Heart left ventricle (tissue), 16 donors: ENCODE results near the gene GLP1R. TPM values are rescaled to one million over a fixed set of nuclear protein-coding genes. Genes with fewer than 3 reads are reported as not detected.

ENCODE experiments used
- ATAC-seq, 4 donors: fragments of 200-7000 bp; cut with Tn5 transposase; one replicate each; pipeline ENCODE4 v1.9.1; 2020 to 2022; ENCODE audit warnings: moderate library complexity in 4 of 4, mild to moderate bottlenecking in 3 of 4, moderate number of reproducible peaks in 1 of 4
- DNase-seq, 5 donors: peaks; one replicate each; pipeline ENCODE4 v3.0.0-alpha.2; 2020
- H3K27ac ChIP-seq, 12 donors: fragments of 200-600 bp; sonication (generic) in 4 of 12; one replicate each; pipeline versions ENCODE4 v1.5.0 to v1.8.0; 2016 to 2022; ENCODE audit warnings: mild to moderate bottlenecking in 2 of 12
- H3K27me3 ChIP-seq, 9 donors: fragments of 200-600 bp; sonication (generic) in 2 of 9; one replicate each; pipeline versions ENCODE4 v1.5.1 to v1.8.0; 2016 to 2022; ENCODE audit warnings: mild to moderate bottlenecking in 3 of 9
- H3K36me3 ChIP-seq, 9 donors: fragments of 200-600 bp; sonication (generic) in 2 of 9; one replicate each; pipeline versions ENCODE4 v1.5.0 to v1.8.0; 2018 to 2022; ENCODE audit warnings: mild to moderate bottlenecking in 2 of 9
- H3K4me1 ChIP-seq, 12 donors: fragments of 200-600 bp; sonication (generic) in 4 of 12; one replicate each; pipeline versions ENCODE4 v1.5.0 to v1.8.0; 2016 to 2022; ENCODE audit warnings: mild to moderate bottlenecking in 3 of 12
- H3K4me3 ChIP-seq, 12 donors: fragments of 200-600 bp; sonication (generic) in 4 of 12; one replicate each; pipeline versions ENCODE4 v1.5.0 to v1.8.0; 2017 to 2022; ENCODE audit warnings: mild to moderate bottlenecking in 9 of 12, moderate library complexity in 4 of 12
- H3K9me3 ChIP-seq, 12 donors: fragments of 200-600 bp; sonication (generic) in 4 of 12; one replicate each; pipeline versions ENCODE4 v1.5.0 to v1.8.0; 2016 to 2022; ENCODE audit warnings: mild to moderate bottlenecking in 1 of 12
- POLR2A ChIP-seq, 2 donors: fragments of 450-650 bp; IDR thresholded peaks; one replicate each; pipeline ENCODE4 v1.6.1; 2017; ENCODE audit warnings: antibody characterized with exemption in 2 of 2, mild to moderate bottlenecking in 2 of 2, moderate library complexity in 2 of 2
- WGBS, 4 donors: extraction: QIAGEN DNeasy Blood & Tissue Kit in 2 of 4; methylation state at CpG; one replicate each; pipeline versions ENCODE4 v1.1.5 to v1.1.7; 2013 to 2018; 5-methylcytosine and 5-hydroxymethylcytosine counted together
- intact Hi-C, 10 donors: fragments of 100-400 bp; cut with DNase I; formaldehyde crosslinking; loops; one replicate each; pipeline versions ENCODE4 v1.11.1 to v1.14.2; 2022
- polyA plus RNA-seq, 2 donors: library from polyadenylated mRNA; stranded (reverse); fragments of 200-250 nt; gene quantifications; one replicate each; pipeline ENCODE4 v1.2.3, GENCODE V29; 2013
- total RNA-seq, 9 donors: library from RNA; depleted of rRNA in 2 of 9; stranded (reverse); fragments of >200 nt in 2 of 9; fragmentation: NEBNext Ultra II Directional in 3 of 9; extraction: Animal tissue kit (Norgen Biotek cat#: 25700) in 3 of 9; gene quantifications; one replicate each; pipeline versions ENCODE4 v1.1.0 to v1.2.4, GENCODE V29; 2016 to 2023
- TF ChIP-seq, protein P1 (sequence below), 12 donors: fragments of 200-600 bp; sonication (generic) in 4 of 12; IDR thresholded peaks; one replicate each; pipeline versions ENCODE4 v1.5.0 to v1.8.0; 2018 to 2022; ENCODE audit warnings: antibody characterized with exemption in 12 of 12, mild to moderate bottlenecking in 5 of 12
- donor health status: ischemic (EF 13 %, LVEDD 7.1; RV severe dilation, severe dysfunction).
- donor health status: healthy with polysubstance abuse.
- donor health status: DM: no; HTN: yes; CAD: no.
- donor health status: DM: no; HTN: no; CAD: no.
- donor health status: ischemic (EF 25% LVEDD 6.9; RV normal size, moderate dysfunction).
- donor health status: ischemic (EF 25% LVEDD 5.7; RV mildly dilated, moderate dysfunction).
- donor health status: healthy.
- donor health status: DM: yes; HTN: yes; CAD: no.
- donor health status: ischemic (EF 35%, LVEDD 5.7; RV mildly dilated, moderate dysfunction).
- donor health status: nonischemic (EF 11% LVEDD 7.7; RV severe dilation, severe dysfunction).
- donor health status: DM: yes; HTN: yes; CAD: no.
- donor health status: PGD.
- donor health status: ischemic (EF 29% LVEDD 5.4; RV normal size, mild dysfunction).
- donor health status: nonischemic (EF 23%, LVEDD 6.1; RV moderate dilation, normal function).

Gene GLP1R
- total and polyA plus RNA-seq, 11 donors: 0.25 to 6.4 (median 1.6) TPM

DNA sequence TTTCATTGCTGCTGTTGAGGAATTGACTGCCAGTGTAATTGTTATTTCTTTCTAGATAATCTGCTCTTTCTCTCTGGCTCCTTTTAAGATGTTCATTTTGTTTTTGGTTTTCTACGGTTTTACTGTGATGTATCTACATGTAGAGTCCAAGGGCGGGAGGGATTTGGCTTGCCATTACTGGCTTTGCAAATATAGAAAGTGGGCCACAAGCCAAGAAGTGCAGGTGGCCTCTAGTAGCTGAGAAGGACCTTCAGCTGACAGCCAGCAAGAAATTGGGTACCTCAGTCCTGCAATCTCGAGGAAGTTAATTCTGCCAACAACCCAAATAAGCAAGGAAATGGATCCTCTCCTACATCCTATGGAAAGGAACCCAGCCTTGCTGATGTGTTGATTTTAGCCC lies 42.8 kb upstream of the GLP1R start:
- H3K27me3 ChIP-seq: peaks cover 0 to 33% (median 0%) of the 10 kb centered on the region in 9 donors
- no peak overlapping the region for H3K27ac ChIP-seq
- H3K4me3 ChIP-seq: no peak overlapping the region
- intact Hi-C loops: no loop called here
- WGBS, 4 donors: 56 to 69% (median 66%) methylated on average over 3 of the region's 3 CpGs
- no peak for TF ChIP-seq POLR2A (IDR thresholded peaks at IDR 0.05)
- TF ChIP-seq, protein P1, sequence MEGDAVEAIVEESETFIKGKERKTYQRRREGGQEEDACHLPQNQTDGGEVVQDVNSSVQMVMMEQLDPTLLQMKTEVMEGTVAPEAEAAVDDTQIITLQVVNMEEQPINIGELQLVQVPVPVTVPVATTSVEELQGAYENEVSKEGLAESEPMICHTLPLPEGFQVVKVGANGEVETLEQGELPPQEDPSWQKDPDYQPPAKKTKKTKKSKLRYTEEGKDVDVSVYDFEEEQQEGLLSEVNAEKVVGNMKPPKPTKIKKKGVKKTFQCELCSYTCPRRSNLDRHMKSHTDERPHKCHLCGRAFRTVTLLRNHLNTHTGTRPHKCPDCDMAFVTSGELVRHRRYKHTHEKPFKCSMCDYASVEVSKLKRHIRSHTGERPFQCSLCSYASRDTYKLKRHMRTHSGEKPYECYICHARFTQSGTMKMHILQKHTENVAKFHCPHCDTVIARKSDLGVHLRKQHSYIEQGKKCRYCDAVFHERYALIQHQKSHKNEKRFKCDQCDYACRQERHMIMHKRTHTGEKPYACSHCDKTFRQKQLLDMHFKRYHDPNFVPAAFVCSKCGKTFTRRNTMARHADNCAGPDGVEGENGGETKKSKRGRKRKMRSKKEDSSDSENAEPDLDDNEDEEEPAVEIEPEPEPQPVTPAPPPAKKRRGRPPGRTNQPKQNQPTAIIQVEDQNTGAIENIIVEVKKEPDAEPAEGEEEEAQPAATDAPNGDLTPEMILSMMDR (IDR thresholded peaks at IDR 0.05): no peak
- peaks cover 0 to 5% (median 0%) of the 10 kb centered on the region in 12 donors for H3K9me3 ChIP-seq
- H3K36me3 ChIP-seq: no peaks in the 10 kb centered on the region
- ATAC-seq (no peak), DNase-seq (no peak)
- no peaks in the 10 kb centered on the region for H3K4me1 ChIP-seq

DNA sequence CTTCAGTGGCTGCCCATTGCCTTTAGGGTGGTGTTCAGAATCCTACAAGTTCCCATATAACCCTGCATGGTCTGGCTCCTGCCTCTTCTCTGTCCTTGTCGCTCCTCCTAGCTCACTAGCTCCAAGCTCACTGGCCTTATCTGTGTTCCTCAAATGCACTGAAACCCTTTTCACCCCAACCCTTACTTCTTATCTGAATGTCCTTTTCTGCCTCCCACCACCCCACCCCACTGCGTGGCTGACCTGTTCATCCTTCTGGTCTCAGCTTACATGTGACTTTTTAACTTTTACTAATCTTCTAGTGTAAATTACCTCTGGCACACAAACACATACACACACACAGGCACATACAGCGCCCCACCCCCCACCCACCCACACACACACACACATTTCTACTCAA lies 41.0 kb upstream of the GLP1R start:
- DNase-seq (no peak), ATAC-seq (no peak)
- intact Hi-C loops: no loop called here
- TF ChIP-seq, protein P1 (IDR thresholded peaks at IDR 0.05): no peak
- no peak for TF ChIP-seq POLR2A (IDR thresholded peaks at IDR 0.05)
- peaks cover 0 to 41% (median 0%) of the 10 kb centered on the region in 9 donors for H3K27me3 ChIP-seq
- no peaks in the 10 kb centered on the region for H3K36me3 ChIP-seq
- H3K9me3 ChIP-seq: peaks cover 0 to 5% (median 0%) of the 10 kb centered on the region in 12 donors
- H3K27ac ChIP-seq: no peak overlapping the region
- WGBS, 4 donors: 39 to 53% (median 48%) methylated on average over 3 of the region's 3 CpGs
- no peaks in the 10 kb centered on the region for H3K4me1 ChIP-seq
- no peak overlapping the region for H3K4me3 ChIP-seq

DNA sequence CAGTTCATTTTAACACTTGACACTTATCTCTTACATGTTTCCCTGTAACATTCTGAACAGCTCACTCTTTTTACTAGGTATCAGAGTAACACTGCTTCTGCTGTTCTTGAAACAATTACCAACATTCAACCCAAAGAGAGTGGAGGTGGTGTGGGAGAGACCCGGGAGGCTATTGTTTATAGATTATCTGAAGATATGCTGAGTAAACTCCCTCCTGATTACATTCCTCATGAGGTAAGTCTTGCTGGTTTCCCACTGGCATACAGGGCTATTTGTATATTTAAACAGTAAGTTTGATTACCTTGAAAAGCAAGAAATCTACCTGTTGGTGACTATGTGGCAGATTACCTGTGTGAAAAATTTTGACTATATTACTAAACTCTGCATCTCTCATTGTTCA lies 39.8 kb upstream of the GLP1R start:
- 31 to 44% (median 41%) methylated on average over 1 of the region's 1 CpG for WGBS, 4 donors
- Histone ChIP-seq H3K4me1 (no peaks in the 10 kb centered on the region), H3K36me3 (no peaks in the 10 kb centered on the region), H3K27ac (no peak overlapping the region), H3K9me3 (peaks cover 0 to 5% (median 0%) of the 10 kb centered on the region in 12 donors), H3K27me3 (peaks cover 0 to 41% (median 0%) of the 10 kb centered on the region in 9 donors), H3K4me3 (no peak overlapping the region)
- DNase-seq (no peak), ATAC-seq (no peak)
- intact Hi-C loops: no loop called here
- TF ChIP-seq, protein P1 (IDR thresholded peaks at IDR 0.05): no peak
- TF ChIP-seq POLR2A (IDR thresholded peaks at IDR 0.05): no peak

GRCh38 chr6:39009476-39009875 lies 39.1 kb upstream of the GLP1R start:
- peaks cover 0 to 41% (median 0%) of the 10 kb centered on the region in 9 donors for H3K27me3 ChIP-seq
- intact Hi-C loops: no loop called here
- H3K9me3 ChIP-seq: peaks cover 0 to 5% (median 0%) of the 10 kb centered on the region in 12 donors
- no peak overlapping the region for H3K27ac ChIP-seq
- ATAC-seq (no peak), DNase-seq (no peak)
- TF ChIP-seq, protein P1 (IDR thresholded peaks at IDR 0.05): no peak
- TF ChIP-seq POLR2A (IDR thresholded peaks at IDR 0.05): no peak
- 0% methylated on average over 1 of the region's 1 CpG for WGBS, 4 donors
- H3K36me3 ChIP-seq: no peaks in the 10 kb centered on the region
- H3K4me1 ChIP-seq: no peaks in the 10 kb centered on the region
- H3K4me3 ChIP-seq: no peak overlapping the region
